H1 (cell line): ENCODE measurements around the gene GBF1. TPM values are rescaled to one million over a fixed set of nuclear protein-coding genes. Genes with fewer than 3 reads are reported as not detected.

Experiments
- ASH2L ChIP-seq: fragments of 200-600, 300-600 bp; sonication (generic); IDR thresholded peaks from one replicate; pipeline ENCODE4 v1.7.1; 2017; ENCODE audit warnings: low read length
- BRCA1 ChIP-seq: IDR thresholded peaks from 2 replicates; pipeline ENCODE4 v1.6.1; 2012; ENCODE audit warnings: low read depth, low read length, improper control_type of control experiment
- CBX8 ChIP-seq: fragments of 300-800, 300-1000 bp; sonication (generic); IDR thresholded peaks from 2 replicates; pipeline ENCODE4 v1.7.1; 2016; ENCODE audit warnings: low read depth, low read length, borderline replicate concordance
- CHD2 ChIP-seq: IDR thresholded peaks from 2 replicates; pipeline ENCODE4 v1.6.1; 2012; ENCODE audit warnings: low read length, improper control_type of control experiment
- CHD7 ChIP-seq: fragments of 300-600 bp; sonication (generic); IDR thresholded peaks from 2 replicates; pipeline ENCODE4 v1.7.1; 2012; ENCODE audit warnings: low read length, moderate library complexity, mild to moderate bottlenecking, inconsistent platforms; ENCODE audit not compliant: insufficient replicate concordance
- EP300 ChIP-seq, 2 experiments: IDR thresholded peaks; 1 replicate in 1 of 2; 2 replicates in 1 of 2; pipeline ENCODE4 v1.6.1; 2011 to 2012; ENCODE audit warnings: low read depth in 2 of 2, low read length in 2 of 2, mild to moderate bottlenecking in 2 of 2, borderline replicate concordance in 1 of 2, inconsistent platforms in 1 of 2, moderate library complexity in 1 of 2
- FOSL1 ChIP-seq: IDR thresholded peaks from 2 replicates; pipeline ENCODE4 v1.6.1; 2011; ENCODE audit warnings: mild to moderate bottlenecking, low read depth, low read length, moderate library complexity; ENCODE audit not compliant: insufficient read depth
- RXRA ChIP-seq: IDR thresholded peaks from 2 replicates; pipeline ENCODE4 v1.6.1; 2011; ENCODE audit warnings: low read depth, mild to moderate bottlenecking, low read length, moderate library complexity; ENCODE audit not compliant: insufficient read depth
- SIRT6 ChIP-seq: IDR thresholded peaks from one replicate; pipeline ENCODE4 v1.7.1; 2012; ENCODE audit warnings: low read length, inconsistent platforms
- SP2 ChIP-seq: IDR thresholded peaks from 2 replicates; pipeline ENCODE4 v1.6.1; 2012; ENCODE audit warnings: mild to moderate bottlenecking, low read length, inconsistent platforms
- TEAD4 ChIP-seq: IDR thresholded peaks from 2 replicates; pipeline ENCODE4 v1.6.1; 2012; ENCODE audit warnings: low read depth, low read length, inconsistent platforms, mixed read lengths
- polyA plus RNA-seq, 7 experiments: library from polyadenylated mRNA; depleted of rRNA in 3 of 7; stranded (reverse) in 5 of 7; unstranded in 2 of 7; fragments of >200 nt in 5 of 7; fragments of 200-250 nt in 2 of 7; gene quantifications; 1 replicate in 5 of 7; 2 replicates in 1 of 7; 4 replicates in 1 of 7; pipeline versions ENCODE4 v1.2.1 to v1.2.3, GENCODE V29; 2011 to 2013; ENCODE audit warnings: missing spikeins in 2 of 7, mixed read lengths in 2 of 7
- total RNA-seq: library from RNA; stranded (reverse); fragmentation: NEBNext Ultra II Directional; extraction: Animal tissue kit (Norgen Biotek cat#: 25700); gene quantifications from 2 replicates; pipeline ENCODE4 v1.2.1, GENCODE V29; 2021

The GBF1 gene
- total and polyA plus RNA-seq, 2 of the 8 experiments (the other 6 are each of a cell fraction or from before 2014, with no cell fraction given), result 11.0 to 25.5 TPM

- TF ChIP-seq CHD7 (no peak), RXRA (no peak), EP300 (IDR thresholded peaks at IDR 0.05; ENCODE audit: borderline replicate concordance in 1 of 2, low read depth in 2 of 2, low read length in 2 of 2) (no peak), TEAD4 (no peak), FOSL1 (no peak), BRCA1 (no peak), CHD2 (no peak), ASH2L (no peak), CBX8 (no peak), SIRT6 (no peak), SP2 (no peak)
- TF ChIP-seq, all 59 proteins: peak for 0
Measured at GRCh38 chr10:102322914-102323313, 77.6 kb downstream of the GBF1 start (continued).
